Astrocyte (in vitro differentiated cells and primary cell): ENCODE data around the gene DNAL4. TPM values are rescaled to one million over a fixed set of nuclear protein-coding genes. Genes with fewer than 3 reads are reported as not detected.

Experiments used
- DNase-seq: peaks from one replicate; pipeline ENCODE4 v3.0.0-alpha.2; 2010; ENCODE audit warnings: low read depth
- FAIRE-seq: peaks from 2 replicates; lab custom pipeline; 2011; peaks lifted over from hg19 to GRCh38; lab: Jason Lieb, UNC
- H2AFZ ChIP-seq: 2 replicates; pipeline ENCODE4 v1.6.0; 2012; ENCODE audit warnings: low read depth, low read length, inconsistent platforms
- H3K27ac ChIP-seq: 2 replicates; pipeline ENCODE4 v1.5.1; 2011; ENCODE audit warnings: low read depth, low read length, inconsistent platforms
- H3K27me3 ChIP-seq: 2 replicates; pipeline ENCODE4 v1.6.0; 2011; ENCODE audit warnings: low read length, inconsistent platforms; ENCODE audit not compliant: insufficient read depth
- H3K36me3 ChIP-seq: 2 replicates; pipeline ENCODE4 v1.5.1; 2011; ENCODE audit warnings: low read length, inconsistent platforms; ENCODE audit not compliant: insufficient read depth
- H3K4me1 ChIP-seq: 2 replicates; pipeline ENCODE4 v1.5.1; 2011; ENCODE audit warnings: low read length, inconsistent platforms; ENCODE audit not compliant: insufficient read depth
- H3K4me2 ChIP-seq: 2 replicates; pipeline ENCODE4 v1.6.0; 2012; ENCODE audit warnings: low read length, inconsistent platforms
- H3K4me3 ChIP-seq: 2 replicates; pipeline ENCODE4 v1.5.1; 2011; ENCODE audit warnings: low read depth, mild to moderate bottlenecking, low read length, inconsistent platforms; ENCODE audit not compliant: insufficient read depth
- H3K79me2 ChIP-seq: 2 replicates; pipeline ENCODE4 v1.6.0; 2012; ENCODE audit warnings: mild to moderate bottlenecking, low read length, inconsistent platforms; ENCODE audit not compliant: insufficient read depth
- H3K9ac ChIP-seq: 2 replicates; pipeline ENCODE4 v1.6.0; 2012; ENCODE audit warnings: mild to moderate bottlenecking, low read length, inconsistent platforms
- H3K9me3 ChIP-seq: 2 replicates; pipeline ENCODE4 v1.5.1; 2012; ENCODE audit warnings: low read depth, mild to moderate bottlenecking, low read length, inconsistent platforms; ENCODE audit not compliant: insufficient read depth
- H4K20me1 ChIP-seq: 2 replicates; pipeline ENCODE4 v1.6.0; 2012; ENCODE audit warnings: low read length, inconsistent platforms; ENCODE audit not compliant: insufficient read depth
- H3K27ac Mint-ChIP-seq: one replicate; pipeline ENCODE4 v1.8.0; 2021; ENCODE audit warnings: mild to moderate bottlenecking, mixed read lengths; ENCODE audit not compliant: unreplicated experiment
- H3K27me3 Mint-ChIP-seq: one replicate; pipeline ENCODE4 v1.8.0; 2021; ENCODE audit warnings: low read depth, mixed read lengths; ENCODE audit not compliant: unreplicated experiment
- H3K36me3 Mint-ChIP-seq: one replicate; pipeline ENCODE4 v1.8.0; 2021; ENCODE audit warnings: low read depth, mixed read lengths; ENCODE audit not compliant: unreplicated experiment
- H3K4me1 Mint-ChIP-seq: one replicate; pipeline ENCODE4 v1.8.0; 2021; ENCODE audit warnings: low read depth, mixed read lengths; ENCODE audit not compliant: unreplicated experiment
- H3K4me3 Mint-ChIP-seq: one replicate; pipeline ENCODE4 v1.8.0; 2021; ENCODE audit warnings: mild to moderate bottlenecking, moderate library complexity, mixed read lengths; ENCODE audit not compliant: unreplicated experiment
- H3K9me3 Mint-ChIP-seq: one replicate; pipeline ENCODE4 v1.8.0; 2021; ENCODE audit warnings: mild to moderate bottlenecking, mixed read lengths; ENCODE audit not compliant: unreplicated experiment
- EZH2 ChIP-seq: IDR thresholded peaks from 2 replicates; pipeline ENCODE4 v1.6.1; 2012; ENCODE audit warnings: mild to moderate bottlenecking, low read length, inconsistent platforms; ENCODE audit not compliant: insufficient read depth
- total RNA-seq: library from RNA; stranded (reverse); gene quantifications from 2 replicates; pipeline ENCODE4 v1.2.1, GENCODE V29; 2021
- TF ChIP-seq, protein P1 (sequence below): IDR thresholded peaks from 2 replicates; pipeline ENCODE4 v1.5.1; 2011; ENCODE audit warnings: low read depth, mild to moderate bottlenecking, inconsistent platforms, low read length, moderate library complexity; ENCODE audit not compliant: insufficient read depth

DNAL4 gene
- total RNA-seq, 1 donor from 2014 or later, result 12.8 TPM

DNA sequence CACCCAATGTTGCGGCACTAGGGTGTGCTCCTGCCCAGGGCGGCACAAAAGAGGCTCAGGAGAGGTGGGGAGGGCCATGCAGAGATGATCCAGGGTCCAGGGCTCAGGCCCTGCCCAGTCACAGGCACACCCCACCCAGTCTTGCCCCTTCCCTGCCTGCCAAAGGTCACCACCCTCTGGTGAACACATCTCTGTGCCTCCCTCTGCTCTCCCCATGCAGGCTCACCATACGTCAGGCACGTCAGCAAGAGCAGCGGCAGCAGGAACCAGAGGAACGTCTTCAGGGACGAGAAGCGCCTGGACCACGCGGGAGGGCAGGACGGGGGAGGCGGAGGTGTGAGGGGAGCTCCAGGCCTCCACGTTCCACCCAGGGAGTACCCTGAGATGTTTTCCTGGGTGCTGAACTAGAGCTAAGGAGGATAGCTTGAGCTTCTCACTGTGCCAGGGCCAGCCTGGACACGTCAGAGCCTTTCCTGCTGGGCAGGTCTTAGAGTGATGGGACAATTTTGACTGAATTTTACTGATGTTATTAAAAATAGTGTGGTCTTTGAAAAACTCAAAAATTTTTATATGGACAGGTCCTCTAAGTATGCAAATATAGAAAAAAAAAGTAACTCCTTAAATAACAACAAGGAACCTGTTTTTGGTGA, 45.3 kb downstream of the DNAL4 start:
- H3K4me3 Mint-ChIP-seq, result no peak overlapping the region
- no peaks in the 10 kb centered on the region for H3K27me3 ChIP-seq
- no peak overlapping the region for H3K27ac Mint-ChIP-seq
- no peak for DNase-seq
- H3K9me3 Mint-ChIP-seq, result no peaks in the 10 kb centered on the region
- H3K79me2 ChIP-seq, result peaks cover 2% of the 10 kb centered on the region
- no peak overlapping the region for H2AFZ ChIP-seq
- H3K4me1 ChIP-seq, result no peaks in the 10 kb centered on the region
- H3K36me3 Mint-ChIP-seq, result peaks cover 12% of the 10 kb centered on the region
- no peak overlapping the region for H3K9ac ChIP-seq
- no peak overlapping the region for H3K4me3 ChIP-seq
- H3K4me2 ChIP-seq, result no peak overlapping the region
- no peaks in the 10 kb centered on the region for H4K20me1 ChIP-seq
- no peak overlapping the region for H3K27ac ChIP-seq
- peaks cover 31% of the 10 kb centered on the region for H3K36me3 ChIP-seq
- TF ChIP-seq EZH2, result no peak
- TF ChIP-seq, protein P1, sequence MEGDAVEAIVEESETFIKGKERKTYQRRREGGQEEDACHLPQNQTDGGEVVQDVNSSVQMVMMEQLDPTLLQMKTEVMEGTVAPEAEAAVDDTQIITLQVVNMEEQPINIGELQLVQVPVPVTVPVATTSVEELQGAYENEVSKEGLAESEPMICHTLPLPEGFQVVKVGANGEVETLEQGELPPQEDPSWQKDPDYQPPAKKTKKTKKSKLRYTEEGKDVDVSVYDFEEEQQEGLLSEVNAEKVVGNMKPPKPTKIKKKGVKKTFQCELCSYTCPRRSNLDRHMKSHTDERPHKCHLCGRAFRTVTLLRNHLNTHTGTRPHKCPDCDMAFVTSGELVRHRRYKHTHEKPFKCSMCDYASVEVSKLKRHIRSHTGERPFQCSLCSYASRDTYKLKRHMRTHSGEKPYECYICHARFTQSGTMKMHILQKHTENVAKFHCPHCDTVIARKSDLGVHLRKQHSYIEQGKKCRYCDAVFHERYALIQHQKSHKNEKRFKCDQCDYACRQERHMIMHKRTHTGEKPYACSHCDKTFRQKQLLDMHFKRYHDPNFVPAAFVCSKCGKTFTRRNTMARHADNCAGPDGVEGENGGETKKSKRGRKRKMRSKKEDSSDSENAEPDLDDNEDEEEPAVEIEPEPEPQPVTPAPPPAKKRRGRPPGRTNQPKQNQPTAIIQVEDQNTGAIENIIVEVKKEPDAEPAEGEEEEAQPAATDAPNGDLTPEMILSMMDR, result no peak
- FAIRE-seq, result no peak
- H3K4me1 Mint-ChIP-seq, result peaks cover 1% of the 10 kb centered on the region
- H3K27me3 Mint-ChIP-seq, result no peaks in the 10 kb centered on the region
- no peaks in the 10 kb centered on the region for H3K9me3 ChIP-seq

DNA sequence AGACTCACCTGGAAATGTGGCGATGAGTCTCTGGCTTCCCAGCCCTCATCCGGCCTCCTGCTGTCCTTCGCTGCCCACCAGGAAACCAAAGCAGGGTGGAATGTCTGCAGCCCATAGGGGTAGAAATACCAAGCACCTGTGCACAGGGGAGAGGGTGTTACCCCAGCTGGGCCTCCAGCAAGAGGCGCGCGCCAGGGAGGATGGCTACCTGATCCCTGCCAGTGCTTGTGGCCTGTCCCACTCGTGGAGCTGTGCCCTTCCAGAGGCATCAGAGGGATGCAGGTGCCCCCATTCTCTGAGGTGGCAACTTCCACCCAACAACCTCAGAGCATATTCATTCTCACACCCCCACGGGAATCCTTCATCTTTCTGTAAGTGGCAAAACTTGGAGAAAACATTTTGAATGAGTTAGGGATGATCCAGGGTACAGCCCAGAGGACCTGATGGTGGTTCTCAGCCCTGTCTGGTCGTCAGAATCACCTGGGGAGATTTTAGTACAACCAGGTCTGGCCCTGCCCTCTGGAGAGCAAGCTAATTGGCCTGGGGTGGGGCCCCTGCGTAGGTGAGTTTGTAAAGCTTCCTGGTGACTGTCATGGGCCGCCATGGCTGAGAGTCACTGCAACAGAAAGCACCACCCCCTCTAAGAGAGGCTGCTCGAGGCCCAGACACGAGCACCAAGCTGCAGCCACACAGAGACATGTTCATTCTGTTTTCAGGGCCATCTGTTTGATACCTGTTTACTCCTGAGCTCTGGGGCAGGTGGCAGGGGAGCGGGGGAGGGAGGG, 48.1 kb downstream of the DNAL4 start:
- no peak overlapping the region for H2AFZ ChIP-seq
- H3K36me3 ChIP-seq, result peaks cover 47% of the 10 kb centered on the region
- no peak overlapping the region for H3K27ac ChIP-seq
- H3K4me1 Mint-ChIP-seq, result no peaks in the 10 kb centered on the region
- no peaks in the 10 kb centered on the region for H3K9me3 ChIP-seq
- H3K9me3 Mint-ChIP-seq, result no peaks in the 10 kb centered on the region
- no peaks in the 10 kb centered on the region for H3K4me1 ChIP-seq
- no peak overlapping the region for H3K9ac ChIP-seq
- peaks cover 21% of the 10 kb centered on the region for H3K36me3 Mint-ChIP-seq
- DNase-seq (no peak), FAIRE-seq (no peak)
- H3K27me3 ChIP-seq, result no peaks in the 10 kb centered on the region
- H3K4me2 ChIP-seq, result no peak overlapping the region
- no peaks in the 10 kb centered on the region for H3K27me3 Mint-ChIP-seq
- H3K27ac Mint-ChIP-seq, result no peak overlapping the region
- H4K20me1 ChIP-seq, result no peaks in the 10 kb centered on the region
- H3K79me2 ChIP-seq, result no peaks in the 10 kb centered on the region
- no peak overlapping the region for H3K4me3 ChIP-seq
- H3K4me3 Mint-ChIP-seq, result no peak overlapping the region
- TF ChIP-seq EZH2, result no peak
- TF ChIP-seq, protein P1, result no peak

DNA sequence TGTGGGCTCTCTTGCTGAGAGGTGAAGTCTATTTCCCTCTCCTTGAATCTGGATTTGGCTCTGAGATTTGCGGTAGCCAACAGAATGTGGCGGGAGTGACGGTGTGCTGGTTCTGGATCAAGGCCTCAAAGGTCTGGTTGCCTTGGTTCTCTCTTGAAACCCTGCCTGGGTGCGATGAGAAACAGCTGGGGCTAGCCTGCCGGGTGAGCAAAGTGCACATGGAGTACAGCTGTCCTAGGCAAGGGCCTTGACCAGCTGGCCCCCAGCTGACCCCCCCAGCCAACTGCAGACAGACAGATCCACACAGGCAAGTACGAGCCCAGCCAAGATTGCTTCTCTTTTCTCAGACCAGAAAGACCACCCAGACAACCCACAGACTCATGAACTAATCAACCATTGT, 49.0 kb downstream of the DNAL4 start:
- no peaks in the 10 kb centered on the region for H3K9me3 Mint-ChIP-seq
- DNase-seq (no peak), FAIRE-seq (no peak)
- H3K27me3 Mint-ChIP-seq, result no peaks in the 10 kb centered on the region
- H3K4me1 ChIP-seq, result no peaks in the 10 kb centered on the region
- no peaks in the 10 kb centered on the region for H3K9me3 ChIP-seq
- H2AFZ ChIP-seq, result no peak overlapping the region
- no peaks in the 10 kb centered on the region for H3K4me1 Mint-ChIP-seq
- no peak overlapping the region for H3K4me3 Mint-ChIP-seq
- no peak overlapping the region for H3K27ac ChIP-seq
- H3K27ac Mint-ChIP-seq, result no peak overlapping the region
- H4K20me1 ChIP-seq, result no peaks in the 10 kb centered on the region
- no peak overlapping the region for H3K4me2 ChIP-seq
- no peak overlapping the region for H3K9ac ChIP-seq
- no peaks in the 10 kb centered on the region for H3K79me2 ChIP-seq
- no peak overlapping the region for H3K4me3 ChIP-seq
- H3K36me3 Mint-ChIP-seq, result peaks cover 20% of the 10 kb centered on the region
- no peak for TF ChIP-seq EZH2
- TF ChIP-seq, protein P1, result no peak
- no peaks in the 10 kb centered on the region for H3K27me3 ChIP-seq
- H3K36me3 ChIP-seq, result peaks cover 42% of the 10 kb centered on the region
